ENCODE measurements around the gene P4HA1. TPM values are rescaled to one million over a fixed set of nuclear protein-coding genes. Genes with fewer than 3 reads are reported as not detected.

P4HA1 gene
- total and polyA plus RNA-seq, 8 donors: 9.4 to 68.3 (median 19.2) TPM

- no peaks in the 10 kb centered on the region for H3K36me3 ChIP-seq
- intact Hi-C loops (cut with DNase I; ENCODE audit: low total_unique reads): no loop called here
Observed at GRCh38 chr10:72981882-72982529, 114.7 kb downstream of the P4HA1 start.

GRCh38 chr10:72981028-72981881, 115.4 kb downstream of the P4HA1 start:
- no peak overlapping the region for H3K27ac ChIP-seq
- WGBS, 5 donors: 72 to 96% (median 85%) methylated on average over 3 to 4 of the region's 4 CpGs
- H3K9me3 ChIP-seq: peaks cover 3 to 53% (median 37%) of the 10 kb centered on the region in 4 donors
- TF ChIP-seq EP300 (IDR thresholded peaks at IDR 0.05) (no peak), CTCF (IDR thresholded peaks at IDR 0.05) (no peak), POLR2AphosphoS5 (IDR thresholded peaks at IDR 0.05) (no peak), POLR2A (IDR thresholded peaks at IDR 0.05) (no peak)
- H3K4me3 ChIP-seq: no peak overlapping the region
- H3K4me1 ChIP-seq: no peaks in the 10 kb centered on the region
- DNase-seq: no peak
- intact Hi-C loops (cut with DNase I; ENCODE audit: low total_unique reads): no loop called here
- no peaks in the 10 kb centered on the region for H3K27me3 ChIP-seq
- no peaks in the 10 kb centered on the region for H3K36me3 ChIP-seq

More at GRCh38 chr10:72981882-72982529, 114.7 kb downstream of the P4HA1 start:
- Histone ChIP-seq H3K4me3 (no peak overlapping the region), H3K9me3 (peaks cover 0 to 46% (median 30%) of the 10 kb centered on the region in 4 donors), H3K27ac (no peak overlapping the region), H3K27me3 (no peaks in the 10 kb centered on the region), H3K4me1 (no peaks in the 10 kb centered on the region)
- no peak for TF ChIP-seq POLR2AphosphoS5 (IDR thresholded peaks at IDR 0.05)
- TF ChIP-seq POLR2A (IDR thresholded peaks at IDR 0.05): no peak
- TF ChIP-seq CTCF (IDR thresholded peaks at IDR 0.05): no peak
- TF ChIP-seq EP300 (IDR thresholded peaks at IDR 0.05): no peak
- WGBS, 5 donors: 88 to 95% (median 90%) methylated on average over 2 of the region's 2 CpGs
- no peak for DNase-seq

- TF ChIP-seq CTCF (IDR thresholded peaks at IDR 0.05) (no peak), EP300 (IDR thresholded peaks at IDR 0.05) (no peak), POLR2AphosphoS5 (IDR thresholded peaks at IDR 0.05) (no peak), POLR2A (IDR thresholded peaks at IDR 0.05) (no peak)
- Histone ChIP-seq H3K27ac (no peak overlapping the region), H3K27me3 (no peaks in the 10 kb centered on the region), H3K9me3 (peaks cover 4 to 62% (median 45%) of the 10 kb centered on the region in 4 donors), H3K4me3 (no peak overlapping the region), H3K4me1 (no peaks in the 10 kb centered on the region), H3K36me3 (no peaks in the 10 kb centered on the region)
- no peak for DNase-seq
- 96 to 100% (median 100%) methylated on average over 1 to 2 of the region's 2 CpGs for WGBS, 5 donors
- intact Hi-C loops (cut with DNase I; ENCODE audit: low total_unique reads): no loop called here
Observed at GRCh38 chr10:72980348-72980747, 116.3 kb downstream of the P4HA1 start.

GRCh38 chr10:72979709-72980108, 117.0 kb downstream of the P4HA1 start:
- Histone ChIP-seq H3K4me1 (no peaks in the 10 kb centered on the region), H3K9me3 (peaks cover 4 to 67% (median 50%) of the 10 kb centered on the region in 4 donors), H3K27me3 (no peaks in the 10 kb centered on the region), H3K4me3 (no peak overlapping the region), H3K36me3 (no peaks in the 10 kb centered on the region), H3K27ac (no peak overlapping the region)
- TF ChIP-seq CTCF (IDR thresholded peaks at IDR 0.05): no peak
- no peak for TF ChIP-seq EP300 (IDR thresholded peaks at IDR 0.05)
- TF ChIP-seq POLR2AphosphoS5 (IDR thresholded peaks at IDR 0.05): no peak
- TF ChIP-seq POLR2A (IDR thresholded peaks at IDR 0.05): no peak
- DNase-seq: no peak
- intact Hi-C loops (cut with DNase I; ENCODE audit: low total_unique reads): no loop called here

All from stomach (tissue), 9 donors.